Natural killer cell (primary cell): ENCODE measurements around the gene S100A7A. TPM values are rescaled to one million over a fixed set of nuclear protein-coding genes. Genes with fewer than 3 reads are reported as not detected.

Source experiments
- ATAC-seq, 3 donors: fragments of 150-1000 bp in 2 of 3; fragments of 200-7000 bp in 1 of 3; cut with Tn5 transposase; 1 replicate in 1 of 3; 2 replicates in 2 of 3; pipeline ENCODE4 v1.10.0; 2021; ENCODE audit warnings: mild to moderate bottlenecking in 2 of 3, moderate library complexity in 2 of 3
- DNase-seq, 2 donors: peaks; one replicate each; pipeline versions ENCODE4 v3.0.0 to v3.0.0-alpha.2; 2013 to 2021; ENCODE audit warnings: mixed read lengths in 1 of 2
- H3K27ac ChIP-seq: one replicate; pipeline ENCODE4 v1.5.1; 2013; ENCODE audit warnings: mild to moderate bottlenecking, low read length
- H3K27me3 ChIP-seq: one replicate; pipeline ENCODE4 v1.6.1; 2013; ENCODE audit warnings: low read length; ENCODE audit not compliant: control insufficient read depth, insufficient read depth
- H3K36me3 ChIP-seq: one replicate; pipeline ENCODE4 v1.6.1; 2013; ENCODE audit warnings: low read length; ENCODE audit not compliant: control insufficient read depth, insufficient read depth
- H3K4me1 ChIP-seq: one replicate; pipeline ENCODE4 v1.6.1; 2013; ENCODE audit warnings: low read length; ENCODE audit not compliant: control insufficient read depth, insufficient read depth
- H3K4me3 ChIP-seq: one replicate; pipeline ENCODE4 v1.5.1; 2013; ENCODE audit warnings: low read length
- H3K9me3 ChIP-seq: one replicate; pipeline ENCODE4 v1.6.1; 2013; ENCODE audit warnings: low read length; ENCODE audit not compliant: control insufficient read depth, insufficient read depth
- H3K27ac Mint-ChIP-seq, 2 donors: one replicate each; pipeline ENCODE4 v1.8.0; 2022; ENCODE audit warnings: mild to moderate bottlenecking in 2 of 2, mixed read lengths in 2 of 2, moderate library complexity in 1 of 2
- H3K27me3 Mint-ChIP-seq, 2 donors: one replicate each; pipeline ENCODE4 v1.8.0; 2022; ENCODE audit warnings: low read depth in 2 of 2, mixed read lengths in 2 of 2
- H3K36me3 Mint-ChIP-seq: one replicate; pipeline ENCODE4 v1.8.0; 2022; ENCODE audit warnings: mixed read lengths
- H3K4me1 Mint-ChIP-seq, 2 donors: one replicate each; pipeline ENCODE4 v1.8.0; 2022; ENCODE audit warnings: mixed read lengths in 2 of 2
- H3K4me3 Mint-ChIP-seq: one replicate; pipeline ENCODE4 v1.8.0; 2022; ENCODE audit warnings: mild to moderate bottlenecking, moderate library complexity, mixed read lengths
- H3K9me3 Mint-ChIP-seq, 2 donors: one replicate each; pipeline ENCODE4 v1.8.0; 2022; ENCODE audit warnings: mixed read lengths in 2 of 2
- CTCF ChIP-seq: fragments of 200-600 bp; IDR thresholded peaks from one replicate; pipeline ENCODE4 v1.8.0; 2022; ENCODE audit warnings: antibody characterized with exemption
- WGBS: methylation state at CpG from one replicate; pipeline ENCODE4 v1.1.7; 2013; ENCODE audit warnings: missing lambda C conversion rate; ENCODE audit not compliant: insufficient coverage; 5-methylcytosine and 5-hydroxymethylcytosine counted together
- intact Hi-C: fragments of 100-400 bp; cut with micrococcal nuclease; formaldehyde crosslinking; loops from one replicate; pipeline ENCODE4 v1.14.2; 2022
- total RNA-seq, 4 donors: library from RNA; stranded (reverse); fragments of 120-200 nt in 1 of 4; gene quantifications; one replicate each; pipeline versions ENCODE4 v1.2.3 to v1.2.4, GENCODE V29; 2013 to 2022

The S100A7A gene
- total RNA-seq, 3 donors from 2014 or later (not counting 1 experiment from before 2014, with no cell fraction given) = not detected

- Mint-ChIP-seq H3K4me3 (no peak overlapping the region), H3K4me1 (no peaks in the 10 kb centered on the region), H3K27ac (no peak overlapping the region), H3K27me3 (peaks cover 10 to 16% of the 10 kb centered on the region in 2 donors), H3K9me3 (no peaks in the 10 kb centered on the region), H3K36me3 (no peaks in the 10 kb centered on the region)
- ATAC-seq (no peak), DNase-seq (no peak)
- no peak for TF ChIP-seq CTCF
- intact Hi-C loops = no loop called here
- Histone ChIP-seq H3K27ac (no peak overlapping the region), H3K27me3 (no peaks in the 10 kb centered on the region), H3K9me3 (no peaks in the 10 kb centered on the region), H3K36me3 (no peaks in the 10 kb centered on the region), H3K4me3 (no peak overlapping the region), H3K4me1 (no peaks in the 10 kb centered on the region)
- 86% methylated on average over 4 of the region's 6 CpGs for WGBS
Observed at GRCh38 chr1:153397924-153398651, 18.2 kb upstream of the S100A7A start.

- ATAC-seq (no peak), DNase-seq (no peak)
- Histone ChIP-seq H3K9me3 (no peaks in the 10 kb centered on the region), H3K27me3 (no peaks in the 10 kb centered on the region), H3K4me1 (no peaks in the 10 kb centered on the region), H3K36me3 (no peaks in the 10 kb centered on the region), H3K4me3 (no peak overlapping the region), H3K27ac (no peak overlapping the region)
- no peak for TF ChIP-seq CTCF
- peaks cover 4 to 8% of the 10 kb centered on the region in 2 donors for H3K27me3 Mint-ChIP-seq
- H3K4me1 Mint-ChIP-seq = no peaks in the 10 kb centered on the region
- H3K9me3 Mint-ChIP-seq = no peaks in the 10 kb centered on the region
- intact Hi-C loops = no loop called here
- H3K4me3 Mint-ChIP-seq = no peak overlapping the region
- H3K27ac Mint-ChIP-seq = no peak overlapping the region
- no peaks in the 10 kb centered on the region for H3K36me3 Mint-ChIP-seq
- WGBS = 89% methylated on average over 7 of the region's 7 CpGs
Observed at GRCh38 chr1:153399401-153400055, 16.8 kb upstream of the S100A7A start.

GRCh38 chr1:153400244-153400643 lies 16.1 kb upstream of the S100A7A start:
- Histone ChIP-seq H3K27me3 (no peaks in the 10 kb centered on the region), H3K27ac (no peak overlapping the region), H3K4me3 (no peak overlapping the region), H3K36me3 (no peaks in the 10 kb centered on the region), H3K4me1 (peaks cover 2% of the 10 kb centered on the region), H3K9me3 (no peaks in the 10 kb centered on the region)
- TF ChIP-seq CTCF = no peak
- Mint-ChIP-seq H3K36me3 (no peaks in the 10 kb centered on the region), H3K27ac (no peak overlapping the region), H3K4me1 (no peaks in the 10 kb centered on the region), H3K9me3 (no peaks in the 10 kb centered on the region), H3K27me3 (peaks cover 2 to 8% of the 10 kb centered on the region in 2 donors), H3K4me3 (no peak overlapping the region)
- no peak for DNase-seq
- 79% methylated on average over 5 of the region's 5 CpGs for WGBS
- intact Hi-C loops = no loop called here
- no peak for ATAC-seq
